Dendritic cell treated with granulocyte-macrophage colony-stimulating factor and Interleukin-4, amounts not matched to agents 40 ng/mL and 50 ng/mL, for 4 days (primary cell): Measurements from ENCODE around the gene FKBP7.
"Not testable (repeated sequence)": the region's sequence is repeated elsewhere in the genome, so short reads cannot be mapped to it uniquely, and the experiment has no call there.

Source experiments
- H3K27ac Mint-ChIP-seq: one replicate; pipeline ENCODE4 v1.8.0; 2022; ENCODE audit warnings: mild to moderate bottlenecking, mixed read lengths
- H3K27me3 Mint-ChIP-seq: one replicate; pipeline ENCODE4 v1.8.0; 2022; ENCODE audit warnings: mild to moderate bottlenecking, mixed read lengths
- H3K36me3 Mint-ChIP-seq: one replicate; pipeline ENCODE4 v1.8.0; 2022; ENCODE audit warnings: low read depth, mixed read lengths
- H3K4me1 Mint-ChIP-seq: one replicate; pipeline ENCODE4 v1.8.0; 2022; ENCODE audit warnings: low read depth, mixed read lengths
- H3K4me3 Mint-ChIP-seq: one replicate; pipeline ENCODE4 v1.8.0; 2022; ENCODE audit warnings: mild to moderate bottlenecking, moderate library complexity, mixed read lengths
- H3K9me3 Mint-ChIP-seq: one replicate; pipeline ENCODE4 v1.8.0; 2022; ENCODE audit warnings: mixed read lengths
- intact Hi-C: fragments of 100-400 bp; cut with micrococcal nuclease; formaldehyde crosslinking; loops from one replicate; pipeline ENCODE4 v1.15.0; 2022

The FKBP7 gene

DNA sequence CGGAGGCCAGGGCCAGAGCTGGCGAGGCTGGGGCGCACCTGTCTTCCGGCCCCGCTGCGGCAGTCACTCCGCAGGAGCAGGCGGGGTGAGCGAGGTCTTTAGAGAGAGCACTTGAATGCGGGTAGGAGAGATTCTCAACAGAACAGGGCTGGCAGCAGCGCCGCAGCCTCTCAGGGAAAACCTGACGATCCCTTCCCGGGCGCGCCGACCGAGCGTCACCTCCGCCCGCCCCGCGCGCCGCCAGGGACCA, 28.0 kb downstream of the FKBP7 start:
- H3K36me3 Mint-ChIP-seq: peaks cover 43% of the 10 kb centered on the region
- peaks cover 26% of the 10 kb centered on the region for H3K4me1 Mint-ChIP-seq
- peak overlapping the region; percentile 88 for H3K4me3 Mint-ChIP-seq
- peak overlapping the region; percentile 98 for H3K27ac Mint-ChIP-seq
- H3K27me3 Mint-ChIP-seq: peaks cover 3% of the 10 kb centered on the region
- H3K9me3 Mint-ChIP-seq: no peaks in the 10 kb centered on the region
- intact Hi-C loops: loop anchor here (1.0 to 2.0 kb wide), 2 partner anchors 36 to 72 kb away; no protein-coding TSS in a partner anchor

- Mint-ChIP-seq H3K36me3 (peaks cover 48% of the 10 kb centered on the region), H3K27me3 (peaks cover 3% of the 10 kb centered on the region), H3K4me1 (peaks cover 26% of the 10 kb centered on the region), H3K4me3 (peak overlapping the region; percentile 88), H3K27ac (peak overlapping the region; percentile 98), H3K9me3 (no peaks in the 10 kb centered on the region)
- intact Hi-C loops: loop anchor here (1.0 to 2.0 kb wide), 2 partner anchors 36 to 73 kb away; no protein-coding TSS in a partner anchor
Observed at GRCh38 chr2:178449700-178450523, 28.5 kb downstream of the FKBP7 start.

DNA sequence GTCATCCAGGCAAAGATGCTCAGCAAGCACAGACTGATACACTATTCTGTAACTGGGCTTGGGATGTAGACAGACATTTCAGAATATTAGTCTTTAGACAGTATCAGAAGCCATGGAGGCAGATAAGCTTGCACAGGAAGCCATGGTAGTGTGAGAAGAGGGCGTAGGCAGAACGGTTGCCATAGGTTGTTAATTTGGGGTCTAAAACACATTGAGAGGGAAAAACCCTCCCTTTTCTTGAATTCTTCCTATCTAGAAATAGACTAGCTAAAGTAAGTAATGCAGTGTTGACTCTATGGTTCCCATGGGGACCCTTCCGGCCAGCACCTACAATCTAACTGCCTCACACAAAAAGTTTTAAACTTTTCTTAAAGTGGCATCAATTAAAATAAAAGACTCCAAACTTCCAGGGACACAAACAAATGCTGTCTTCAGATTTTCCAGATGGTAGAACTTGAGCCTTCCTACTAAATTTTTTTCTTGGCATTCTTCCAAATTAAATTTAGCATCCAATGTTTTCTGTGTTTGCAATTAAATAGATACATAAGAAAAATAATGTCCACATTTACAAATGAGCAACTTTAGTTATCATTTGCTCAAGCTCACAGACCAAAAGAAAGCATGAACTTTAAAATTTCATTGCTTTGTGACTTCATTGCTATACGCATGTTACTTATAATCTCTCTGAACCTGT, 29.3 kb downstream of the FKBP7 start:
- Mint-ChIP-seq H3K27ac (no peak overlapping the region), H3K9me3 (no peaks in the 10 kb centered on the region), H3K4me3 (no peak overlapping the region), H3K27me3 (no peaks in the 10 kb centered on the region), H3K4me1 (peaks cover 26% of the 10 kb centered on the region), H3K36me3 (peaks cover 56% of the 10 kb centered on the region)
- intact Hi-C loops: no loop called here

- Mint-ChIP-seq H3K4me3 (no peak overlapping the region), H3K27me3 (no peaks in the 10 kb centered on the region), H3K4me1 (no peaks in the 10 kb centered on the region), H3K9me3 (no peaks in the 10 kb centered on the region), H3K36me3 (peaks cover 83% of the 10 kb centered on the region), H3K27ac (no peak overlapping the region)
- intact Hi-C loops: no loop called here
Observed at GRCh38 chr2:178441426-178441825, 37.0 kb downstream of the FKBP7 start.

- Mint-ChIP-seq H3K36me3 (peaks cover 87% of the 10 kb centered on the region), H3K27me3 (no peaks in the 10 kb centered on the region)
Observed at GRCh38 chr2:178436662-178437061, 41.7 kb downstream of the FKBP7 start.

DNA sequence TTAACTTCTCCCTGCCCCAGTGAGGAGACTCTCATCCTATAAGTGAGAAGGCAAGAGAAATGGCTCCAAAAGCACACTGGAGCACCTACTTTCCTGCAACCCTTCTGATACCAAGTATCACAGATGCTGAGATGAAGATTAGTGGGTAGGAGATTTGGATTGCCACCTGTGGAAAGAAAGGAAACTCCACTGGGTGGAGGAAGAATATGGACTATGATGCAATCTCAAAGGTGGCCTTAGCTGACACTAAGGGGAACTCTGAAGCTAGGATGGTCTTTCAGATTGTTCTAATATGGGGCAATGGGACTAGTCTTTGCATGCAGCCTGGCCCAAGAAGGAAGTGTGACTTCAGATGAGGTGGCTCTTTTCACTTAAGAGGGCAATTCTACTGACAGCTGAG, 49.1 kb downstream of the FKBP7 start:
- peaks cover 95% of the 10 kb centered on the region for H3K36me3 Mint-ChIP-seq
- H3K27me3 Mint-ChIP-seq: no peaks in the 10 kb centered on the region
- no peak overlapping the region for H3K4me3 Mint-ChIP-seq
- intact Hi-C loops: no loop called here
- peaks cover 10% of the 10 kb centered on the region for H3K9me3 Mint-ChIP-seq
- no peak overlapping the region for H3K27ac Mint-ChIP-seq
- H3K4me1 Mint-ChIP-seq: peaks cover 6% of the 10 kb centered on the region

More at GRCh38 chr2:178436662-178437061, 41.7 kb downstream of the FKBP7 start:
- H3K9me3 Mint-ChIP-seq: no peaks in the 10 kb centered on the region
- H3K4me3 Mint-ChIP-seq: no peak overlapping the region
- H3K27ac Mint-ChIP-seq: no peak overlapping the region
- H3K4me1 Mint-ChIP-seq: no peaks in the 10 kb centered on the region
- intact Hi-C loops: no loop called here

DNA sequence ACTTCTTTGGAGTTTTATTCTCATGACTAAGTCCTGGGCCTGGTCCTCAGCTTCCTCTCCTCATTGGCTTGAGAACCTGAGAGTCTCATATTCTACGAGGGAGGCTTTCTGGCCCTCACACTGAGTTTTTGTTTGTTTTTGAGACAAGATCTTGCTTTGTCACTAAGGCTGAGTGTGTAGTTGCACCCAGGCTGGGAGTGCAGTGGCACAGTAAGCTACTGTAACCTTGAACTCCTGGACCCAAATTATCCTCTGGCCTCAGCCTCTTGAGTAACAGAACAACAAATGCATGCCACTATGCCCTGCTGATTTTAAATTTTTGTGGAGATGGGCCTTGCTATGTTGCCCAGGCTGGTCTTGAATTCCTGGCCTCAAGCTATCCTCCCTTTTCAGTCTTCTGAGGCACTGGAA, 50.0 kb downstream of the FKBP7 start:
- Mint-ChIP-seq H3K27me3 (no peaks in the 10 kb centered on the region), H3K4me3 (no peak overlapping the region), H3K36me3 (peaks cover 86% of the 10 kb centered on the region), H3K4me1 (peaks cover 6% of the 10 kb centered on the region), H3K9me3 (peaks cover 10% of the 10 kb centered on the region), H3K27ac (no peak overlapping the region)
- intact Hi-C loops: no loop called here

DNA sequence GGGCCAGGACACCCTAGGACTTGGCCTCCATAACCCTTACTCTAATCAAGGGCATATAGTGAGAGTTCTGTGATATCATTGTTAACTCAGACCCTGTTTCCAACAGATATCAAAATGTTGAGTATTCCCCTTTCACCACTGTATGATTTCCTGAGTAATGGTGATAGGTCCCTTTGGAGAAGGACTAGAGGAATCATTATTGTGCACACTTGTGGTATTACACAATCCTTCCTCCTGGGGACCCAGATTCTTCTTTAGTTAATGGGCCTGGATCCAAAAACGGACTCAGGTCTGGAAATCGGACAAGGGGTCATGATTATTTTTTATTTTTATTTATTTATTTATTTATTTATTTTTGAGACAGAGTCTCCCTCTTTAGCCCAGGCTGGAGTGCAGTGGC, 50.9 kb downstream of the FKBP7 start:
- H3K9me3 Mint-ChIP-seq: peaks cover 10% of the 10 kb centered on the region
- no peak overlapping the region for H3K27ac Mint-ChIP-seq
- H3K4me3 Mint-ChIP-seq: no peak overlapping the region
- peaks cover 76% of the 10 kb centered on the region for H3K36me3 Mint-ChIP-seq
- no peaks in the 10 kb centered on the region for H3K27me3 Mint-ChIP-seq
- H3K4me1 Mint-ChIP-seq: peaks cover 6% of the 10 kb centered on the region
- intact Hi-C loops: no loop called here

GRCh38 chr2:178426388-178426787, 52.0 kb downstream of the FKBP7 start:
- H3K36me3 Mint-ChIP-seq: peaks cover 66% of the 10 kb centered on the region
- intact Hi-C loops: no loop called here
- H3K4me1 Mint-ChIP-seq: peaks cover 6% of the 10 kb centered on the region
- peaks cover 10% of the 10 kb centered on the region for H3K9me3 Mint-ChIP-seq
- H3K27ac Mint-ChIP-seq: no peak overlapping the region
- H3K27me3 Mint-ChIP-seq: no peaks in the 10 kb centered on the region
- H3K4me3 Mint-ChIP-seq: no peak overlapping the region

- H3K4me1 Mint-ChIP-seq: peaks cover 11% of the 10 kb centered on the region
- no peak overlapping the region for H3K27ac Mint-ChIP-seq
- H3K36me3 Mint-ChIP-seq: peaks cover 61% of the 10 kb centered on the region
- no peaks in the 10 kb centered on the region for H3K27me3 Mint-ChIP-seq
- intact Hi-C loops: no loop called here
- peaks cover 10% of the 10 kb centered on the region for H3K9me3 Mint-ChIP-seq
- H3K4me3 Mint-ChIP-seq: no peak overlapping the region
Observed at GRCh38 chr2:178425255-178425827, 53.1 kb downstream of the FKBP7 start.

DNA sequence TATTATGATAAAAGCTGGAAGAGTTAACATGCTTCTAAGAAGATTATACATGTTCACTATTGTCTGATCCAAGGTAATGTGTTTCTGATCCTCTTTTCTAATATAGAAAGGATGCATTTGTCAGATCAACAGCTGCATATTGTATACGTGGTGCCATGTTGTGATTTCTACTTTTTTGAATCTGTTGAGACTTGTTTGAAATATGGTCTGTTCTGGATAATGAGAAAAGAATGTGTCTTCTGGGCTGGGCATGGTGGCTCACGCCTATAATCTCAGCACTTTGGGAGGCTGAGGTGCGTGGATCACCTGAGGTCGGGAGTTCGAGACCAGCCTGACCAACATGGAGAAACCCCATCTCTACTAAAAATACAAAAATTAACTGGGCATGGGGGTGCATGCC, 54.7 kb downstream of the FKBP7 start:
- H3K4me3 Mint-ChIP-seq, H3K27ac Mint-ChIP-seq, intact Hi-C loops, H3K27me3 Mint-ChIP-seq, H3K4me1 Mint-ChIP-seq: not testable (repeated sequence)
- Mint-ChIP-seq H3K9me3 (peaks cover 10% of the 10 kb centered on the region), H3K36me3 (peaks cover 48% of the 10 kb centered on the region)

- Mint-ChIP-seq H3K27ac (no peak overlapping the region), H3K4me3 (no peak overlapping the region), H3K4me1 (peaks cover 8% of the 10 kb centered on the region), H3K9me3 (peaks cover 10% of the 10 kb centered on the region), H3K27me3 (no peaks in the 10 kb centered on the region), H3K36me3 (peaks cover 31% of the 10 kb centered on the region)
- intact Hi-C loops: no loop called here
Observed at GRCh38 chr2:178422097-178422496, 56.3 kb downstream of the FKBP7 start.

- Mint-ChIP-seq H3K36me3 (peaks cover 23% of the 10 kb centered on the region), H3K27ac (no peak overlapping the region), H3K27me3 (no peaks in the 10 kb centered on the region), H3K4me1 (peaks cover 22% of the 10 kb centered on the region), H3K9me3 (peaks cover 3% of the 10 kb centered on the region), H3K4me3 (no peak overlapping the region)
- intact Hi-C loops: no loop called here
Observed at GRCh38 chr2:178420463-178420999, 57.9 kb downstream of the FKBP7 start.

GRCh38 chr2:178419123-178419522, 59.3 kb downstream of the FKBP7 start:
- Mint-ChIP-seq H3K9me3 (no peaks in the 10 kb centered on the region), H3K4me1 (peaks cover 30% of the 10 kb centered on the region), H3K36me3 (peaks cover 16% of the 10 kb centered on the region), H3K27me3 (no peaks in the 10 kb centered on the region), H3K27ac (no peak overlapping the region), H3K4me3 (no peak overlapping the region)
- intact Hi-C loops: loop anchor here (10.0 kb wide), 1 partner anchor 134 kb away; no protein-coding TSS in a partner anchor
